ENCODE data around the gene GAST.
A peak's percentile ranks its signal among the peaks of the same experiment; 100 is the strongest.
"Not testable (repeated sequence)": the region's sequence is repeated elsewhere in the genome, so short reads cannot be mapped to it uniquely, and the experiment has no call there.

GAST gene

DNA sequence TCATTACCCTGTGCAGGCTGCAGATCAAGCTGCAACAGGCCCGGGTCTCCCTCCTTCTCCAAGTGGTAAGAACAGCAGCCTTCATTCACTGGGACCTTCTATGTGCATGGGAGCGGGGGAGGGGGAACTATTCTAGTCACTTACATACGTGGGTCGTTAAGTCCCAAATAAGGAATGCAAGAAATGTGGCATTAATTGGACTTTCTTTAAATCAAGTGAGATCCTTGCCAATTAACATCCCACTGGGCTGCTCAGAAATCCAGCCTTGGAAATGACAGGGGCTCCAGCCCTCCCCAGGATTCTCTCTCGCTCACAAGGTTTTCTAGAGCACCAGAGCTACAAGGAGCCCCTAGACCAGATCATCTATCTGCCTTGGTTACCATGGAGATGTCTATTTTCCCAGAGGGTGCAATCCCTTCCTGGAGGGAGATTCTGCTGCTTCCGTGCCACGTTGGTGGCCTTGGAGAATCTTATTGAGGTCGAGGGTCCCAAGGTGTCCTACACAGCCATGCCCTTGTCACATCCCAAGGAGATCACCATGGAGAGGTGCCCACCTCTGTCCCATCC, 28.6 kb upstream of the GAST start:
- no peak for DNase-seq (ENCODE audit: low read depth, low spot score)

DNA sequence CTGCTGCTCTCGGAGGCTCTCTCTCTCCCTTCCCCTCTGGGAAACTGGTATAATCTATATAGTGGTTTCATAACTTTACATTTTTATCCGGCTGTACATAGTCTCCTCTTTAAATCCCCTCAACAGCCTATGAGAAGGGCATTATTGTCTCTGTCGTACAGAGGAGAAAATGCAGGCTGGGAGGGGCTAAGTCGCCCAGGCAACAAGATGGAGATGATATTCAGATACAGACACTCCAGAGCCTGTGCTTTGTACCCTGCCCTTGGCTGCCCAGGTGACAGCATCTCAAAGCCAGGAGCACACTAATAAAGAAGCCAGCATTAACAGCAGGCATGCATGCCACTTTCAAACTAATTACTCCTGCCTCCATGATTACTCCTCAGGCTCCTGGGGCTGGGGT, 28.1 kb upstream of the GAST start:
- DNase-seq (ENCODE audit: low read depth, low spot score): no peak

DNA sequence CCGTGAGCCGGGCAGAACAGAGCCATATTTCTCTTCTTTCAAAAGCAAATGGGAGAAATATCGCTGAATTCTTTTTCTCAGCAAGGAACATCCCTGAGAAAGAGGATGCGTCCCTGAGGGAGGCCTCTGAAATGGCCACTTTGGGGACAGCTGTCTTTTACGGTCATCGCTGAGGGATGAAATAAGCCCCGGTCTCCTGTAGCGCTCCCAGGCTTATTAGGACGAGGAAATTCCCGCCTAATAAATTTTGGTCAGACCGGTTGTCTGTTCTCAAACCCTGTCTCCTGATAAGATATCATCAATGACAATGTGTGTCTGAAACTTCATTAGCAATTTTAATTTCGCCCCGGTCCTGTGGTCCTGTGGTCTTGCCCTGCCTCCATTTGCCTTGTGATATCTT, 26.4 kb upstream of the GAST start:
- DNase-seq (ENCODE audit: low read depth, low spot score): not testable (repeated sequence)

DNA sequence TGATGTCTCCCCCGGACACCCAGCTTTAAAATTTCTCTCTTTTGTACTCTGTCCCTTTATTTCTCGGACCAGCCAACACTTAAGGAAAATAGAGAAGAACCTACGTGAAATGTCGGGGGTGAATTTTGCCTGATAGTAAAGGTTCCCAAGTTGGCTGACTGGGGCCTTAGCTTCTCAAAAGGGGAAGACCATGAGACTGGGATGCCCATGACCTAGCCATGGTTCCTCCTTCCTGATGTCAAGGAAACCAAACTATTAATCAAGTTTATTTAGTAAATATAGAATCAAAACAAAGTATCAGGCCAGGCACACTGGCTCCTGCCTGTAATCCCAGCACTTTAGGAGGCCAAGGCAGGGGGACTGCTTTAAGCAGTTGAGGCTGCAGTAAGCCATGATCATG, 25.9 kb upstream of the GAST start:
- no peak for DNase-seq (ENCODE audit: low read depth, low spot score)

DNA sequence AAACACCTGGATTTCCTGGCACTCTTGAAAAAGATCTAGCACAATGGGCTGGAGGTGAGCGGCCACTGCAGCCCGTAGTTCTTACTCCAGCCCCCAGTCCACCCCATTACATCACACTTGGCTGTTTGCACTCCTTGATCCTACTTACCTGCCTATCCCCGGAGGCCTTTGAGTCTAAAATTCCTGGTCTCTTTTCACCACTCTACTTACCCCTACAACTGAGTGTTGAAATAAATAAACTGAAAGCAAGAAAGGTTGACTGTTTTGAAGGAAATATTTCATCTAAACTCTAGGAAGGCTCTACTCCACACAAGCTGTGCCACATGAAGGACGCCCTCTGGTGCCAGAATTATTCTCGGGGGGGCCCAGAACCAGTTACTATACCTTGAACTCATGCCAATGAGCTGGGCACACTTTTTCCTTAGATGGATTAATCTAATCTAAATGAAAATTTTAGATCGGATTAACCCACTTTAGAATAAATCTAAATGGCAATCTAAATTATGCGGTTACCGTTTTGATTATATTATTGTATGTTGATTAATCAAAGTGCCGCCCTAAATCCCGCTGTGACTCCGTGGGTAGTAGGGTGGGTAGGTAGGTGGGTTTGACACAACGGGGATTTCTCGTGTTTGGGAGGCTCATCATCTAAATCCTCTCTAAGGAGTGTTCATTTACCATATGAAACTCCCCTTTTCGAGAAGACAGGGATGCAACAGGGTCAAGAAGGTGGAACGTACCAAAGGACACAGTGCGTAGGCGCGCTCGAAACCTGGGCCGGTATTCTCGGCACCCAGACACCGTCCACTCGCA, 24.1 kb upstream of the GAST start:
- DNase-seq (ENCODE audit: low read depth, low spot score): no peak

DNA sequence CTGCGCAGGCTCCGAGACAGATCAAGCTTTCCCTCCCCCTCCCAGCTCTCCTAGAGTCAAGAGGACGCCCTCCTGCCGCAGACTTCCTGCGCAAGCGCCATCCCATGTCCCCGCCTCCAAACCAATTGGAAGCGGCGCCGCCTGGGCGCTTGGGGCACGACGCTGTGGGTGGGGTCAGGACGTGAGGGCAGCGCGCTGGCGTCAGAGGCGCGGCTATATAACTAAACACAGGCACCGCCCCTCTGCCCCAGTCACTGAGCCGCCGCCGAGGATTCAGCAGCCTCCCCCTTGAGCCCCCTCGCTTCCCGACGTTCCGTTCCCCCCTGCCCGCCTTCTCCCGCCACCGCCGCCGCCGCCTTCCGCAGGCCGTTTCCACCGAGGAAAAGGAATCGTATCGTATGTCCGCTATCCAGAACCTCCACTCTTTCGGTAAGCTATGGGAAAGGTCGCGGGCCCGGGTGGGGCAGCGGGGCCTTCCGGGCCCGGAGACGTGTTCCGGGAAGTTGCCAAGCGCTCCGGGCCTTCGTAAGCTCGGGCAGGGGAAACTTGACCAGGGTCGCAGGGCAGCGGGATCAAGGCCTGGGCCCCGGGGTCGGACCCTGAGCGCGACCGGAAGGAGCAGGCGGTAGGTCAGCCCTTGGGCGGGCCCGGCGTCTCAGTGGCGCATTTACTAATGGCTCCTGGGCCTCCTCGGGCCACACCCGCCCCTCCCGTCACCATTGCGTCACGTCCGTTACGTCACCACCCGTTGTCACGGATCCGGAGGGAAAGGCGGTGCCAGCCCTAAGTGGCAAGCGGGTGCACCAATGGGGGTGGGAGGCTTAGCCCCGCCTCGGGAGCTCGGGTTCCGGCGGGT, 23.3 kb upstream of the GAST start, which contains the start of gene EIF1:
EIF1 (plus strand) TSS at position 245 of the 856 bp plus-strand sequence; CDS start at position 399, 154 bp downstream.
- peak; percentile 98 for DNase-seq (ENCODE audit: low read depth, low spot score)

DNA sequence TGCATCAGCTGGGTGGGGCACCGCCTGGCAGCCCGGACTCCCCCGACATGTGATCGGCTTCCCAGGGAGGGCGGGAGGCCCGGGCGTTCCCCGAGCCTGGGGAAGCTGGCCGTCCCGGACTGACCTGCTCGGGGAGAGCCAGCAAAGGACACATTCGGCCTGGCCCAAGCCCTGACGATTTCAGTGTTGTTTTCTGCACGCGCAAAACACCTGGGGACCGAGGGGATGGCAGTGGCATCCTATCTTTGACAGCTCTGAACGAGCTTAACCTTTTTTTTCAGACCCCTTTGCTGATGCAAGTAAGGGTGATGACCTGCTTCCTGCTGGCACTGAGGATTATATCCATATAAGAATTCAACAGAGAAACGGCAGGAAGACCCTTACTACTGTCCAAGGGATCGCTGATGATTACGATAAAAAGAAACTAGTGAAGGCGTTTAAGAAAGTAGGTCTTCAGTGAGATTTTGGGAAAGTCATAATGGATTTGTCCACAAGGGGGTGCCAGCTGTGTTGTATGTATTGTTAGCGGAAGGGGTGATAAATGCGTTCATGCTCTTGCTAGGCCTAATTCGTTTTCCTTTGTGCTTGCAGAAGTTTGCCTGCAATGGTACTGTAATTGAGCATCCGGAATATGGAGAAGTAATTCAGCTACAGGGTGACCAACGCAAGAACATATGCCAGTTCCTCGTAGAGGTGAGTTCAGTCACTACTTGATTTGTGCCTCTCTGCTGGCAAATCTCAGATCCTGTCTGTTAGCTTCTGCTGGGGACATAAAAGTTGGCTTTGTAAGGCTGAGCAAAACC, 22.4 kb upstream of the GAST start:
- no peak for DNase-seq (ENCODE audit: low read depth, low spot score)

DNA sequence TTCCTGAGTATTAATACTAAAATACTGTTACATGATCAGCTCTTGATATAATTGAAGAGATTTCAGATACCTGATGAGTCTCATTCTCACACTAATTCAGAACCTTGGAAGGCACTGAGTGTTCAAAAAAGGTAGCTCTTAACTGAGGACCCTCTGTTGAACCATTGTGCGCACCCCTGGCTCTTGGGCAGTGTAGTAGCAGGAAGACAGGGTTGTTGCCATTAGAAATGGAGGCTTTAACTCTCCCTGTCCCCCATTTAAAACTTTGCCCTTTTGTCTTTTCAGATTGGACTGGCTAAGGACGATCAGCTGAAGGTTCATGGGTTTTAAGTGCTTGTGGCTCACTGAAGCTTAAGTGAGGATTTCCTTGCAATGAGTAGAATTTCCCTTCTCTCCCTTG, 21.6 kb upstream of the GAST start:
- no peak for DNase-seq (ENCODE audit: low read depth, low spot score)

DNA sequence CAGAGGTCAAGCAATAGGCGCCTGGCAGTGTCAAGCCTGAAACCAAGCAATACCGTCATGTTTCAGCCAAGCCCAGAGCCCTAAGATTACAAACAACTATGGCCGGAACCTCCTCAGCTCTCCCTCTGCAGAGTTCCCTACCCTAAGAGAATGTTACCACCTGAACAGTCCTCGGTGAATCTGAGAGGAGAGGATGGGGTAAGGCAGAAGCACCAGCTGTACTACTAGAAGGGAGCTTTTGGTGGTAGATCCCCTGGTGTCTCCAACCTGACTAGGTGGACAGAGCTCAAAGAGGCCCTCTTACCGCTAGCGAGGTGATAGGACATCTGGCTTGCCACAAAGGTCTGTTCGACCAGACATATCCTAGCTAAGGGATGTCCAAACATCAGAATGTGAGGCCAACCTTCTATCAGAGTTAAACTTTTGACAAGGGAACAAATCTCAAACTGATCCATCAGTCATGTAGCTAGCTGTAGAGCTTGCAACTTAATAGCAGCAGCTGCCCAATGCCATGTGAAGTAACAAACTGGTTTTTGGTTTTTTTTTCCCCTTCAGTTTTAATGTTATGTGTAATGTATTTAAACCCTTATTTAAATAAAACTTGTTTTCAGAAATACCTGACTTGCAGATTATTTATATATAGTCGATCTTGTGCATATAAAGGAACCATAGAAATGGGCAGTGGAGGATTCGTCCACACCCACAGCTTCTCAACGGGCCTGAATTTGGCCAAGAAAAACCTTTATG, 20.9 kb upstream of the GAST start:
- DNase-seq (ENCODE audit: low read depth, low spot score): no peak

DNA sequence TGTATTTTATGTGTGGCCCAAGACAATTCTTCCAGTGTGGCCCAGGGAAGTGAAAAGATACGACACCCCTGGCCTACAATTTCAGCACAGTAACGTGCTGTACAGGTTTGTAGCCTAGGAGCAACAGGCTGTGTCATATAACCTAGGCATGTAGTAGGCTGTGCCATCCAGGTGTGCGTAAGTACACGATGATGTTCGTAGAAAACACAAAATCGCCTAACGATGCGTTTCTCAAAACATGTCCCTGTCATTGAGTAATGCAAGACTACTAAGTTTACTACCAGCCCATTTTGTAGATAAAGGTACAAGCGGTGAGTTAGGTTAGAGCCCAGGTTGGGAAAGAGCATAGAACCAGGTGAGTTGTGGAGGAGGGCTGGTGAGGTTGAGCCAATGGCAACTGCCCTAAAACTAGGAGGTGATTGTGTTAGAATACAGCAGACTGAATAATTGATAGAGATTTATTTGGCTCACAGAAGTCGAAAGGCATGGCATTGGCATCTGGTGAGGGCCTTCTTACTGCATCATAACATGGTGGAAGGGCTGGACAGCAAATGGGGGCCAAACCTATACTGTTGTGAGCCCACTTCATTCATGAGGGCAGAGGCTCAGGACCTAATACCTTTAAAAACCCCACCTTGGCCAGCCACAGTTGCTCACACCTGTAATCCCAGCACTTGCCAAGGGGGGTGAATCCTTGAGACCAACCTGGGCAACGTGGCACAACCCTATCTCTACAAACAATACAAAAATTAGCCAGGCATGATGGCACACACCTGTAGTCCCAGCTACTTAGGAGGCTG, 19.2 kb upstream of the GAST start:
- DNase-seq (ENCODE audit: low read depth, low spot score): no peak

DNA sequence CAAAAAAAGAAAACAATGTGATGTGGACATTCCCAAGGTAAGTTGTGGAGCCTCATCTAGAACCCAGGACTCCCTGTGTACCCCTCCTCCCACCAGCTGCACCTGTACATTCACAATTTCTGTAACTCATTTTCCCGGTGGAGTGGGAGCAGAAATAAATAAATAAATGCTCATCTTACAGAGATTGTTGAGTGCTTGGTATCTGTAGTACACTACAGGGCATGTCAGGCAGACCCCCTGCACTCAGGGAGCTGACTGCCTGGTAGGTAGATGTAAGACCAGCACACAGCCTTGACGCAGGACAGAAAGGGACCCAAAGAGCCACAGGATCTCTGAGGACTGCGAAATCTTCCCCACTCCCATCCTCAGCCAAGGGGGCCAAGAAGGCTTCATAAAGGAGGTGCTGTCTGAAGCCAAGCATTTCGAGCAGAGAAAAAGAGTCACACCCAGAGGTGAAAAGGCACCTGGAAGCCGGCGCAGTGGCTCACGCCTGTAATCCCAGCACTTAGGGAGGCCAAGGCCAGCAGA, 16.9 kb upstream of the GAST start:
- DNase-seq (ENCODE audit: low read depth, low spot score): no peak

DNA sequence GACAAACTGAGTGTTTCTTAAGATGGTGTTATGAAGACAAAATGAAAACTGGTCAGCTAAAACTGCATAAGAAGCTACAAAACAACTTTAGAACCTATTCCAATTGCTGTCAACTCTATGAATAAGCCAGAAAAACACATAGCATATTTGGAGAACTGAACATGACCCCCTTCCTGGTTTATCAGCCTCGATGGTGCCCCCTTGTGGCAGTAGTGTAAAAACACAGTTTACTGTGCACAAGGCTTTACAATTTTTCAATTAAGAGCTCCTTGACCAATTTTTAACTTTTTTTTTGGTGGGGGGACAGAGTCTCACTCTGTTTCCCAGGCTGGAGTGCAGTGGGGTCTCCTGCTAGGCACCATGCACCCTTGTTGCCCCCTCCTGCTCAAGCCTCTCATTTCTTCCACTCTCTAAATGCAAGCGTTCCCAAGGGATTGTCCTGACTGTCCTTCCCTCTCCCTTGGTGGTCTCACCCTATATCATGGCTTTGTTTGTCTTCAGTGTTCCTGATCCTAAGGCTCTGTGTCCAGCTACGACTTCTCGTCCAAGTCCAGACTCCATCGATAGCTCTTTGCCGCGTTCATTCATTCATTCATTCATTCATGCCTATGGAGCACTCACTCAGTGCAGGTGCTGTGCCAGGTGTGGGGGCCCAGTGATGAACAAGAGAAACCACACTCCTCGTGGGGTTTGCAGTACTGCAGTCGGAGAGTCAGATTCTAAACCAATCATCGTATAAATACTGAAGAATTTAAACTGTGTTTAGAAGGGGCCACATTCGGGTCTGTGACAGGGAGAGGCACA, 16.0 kb upstream of the GAST start:
- DNase-seq (ENCODE audit: low read depth, low spot score): no peak

DNA sequence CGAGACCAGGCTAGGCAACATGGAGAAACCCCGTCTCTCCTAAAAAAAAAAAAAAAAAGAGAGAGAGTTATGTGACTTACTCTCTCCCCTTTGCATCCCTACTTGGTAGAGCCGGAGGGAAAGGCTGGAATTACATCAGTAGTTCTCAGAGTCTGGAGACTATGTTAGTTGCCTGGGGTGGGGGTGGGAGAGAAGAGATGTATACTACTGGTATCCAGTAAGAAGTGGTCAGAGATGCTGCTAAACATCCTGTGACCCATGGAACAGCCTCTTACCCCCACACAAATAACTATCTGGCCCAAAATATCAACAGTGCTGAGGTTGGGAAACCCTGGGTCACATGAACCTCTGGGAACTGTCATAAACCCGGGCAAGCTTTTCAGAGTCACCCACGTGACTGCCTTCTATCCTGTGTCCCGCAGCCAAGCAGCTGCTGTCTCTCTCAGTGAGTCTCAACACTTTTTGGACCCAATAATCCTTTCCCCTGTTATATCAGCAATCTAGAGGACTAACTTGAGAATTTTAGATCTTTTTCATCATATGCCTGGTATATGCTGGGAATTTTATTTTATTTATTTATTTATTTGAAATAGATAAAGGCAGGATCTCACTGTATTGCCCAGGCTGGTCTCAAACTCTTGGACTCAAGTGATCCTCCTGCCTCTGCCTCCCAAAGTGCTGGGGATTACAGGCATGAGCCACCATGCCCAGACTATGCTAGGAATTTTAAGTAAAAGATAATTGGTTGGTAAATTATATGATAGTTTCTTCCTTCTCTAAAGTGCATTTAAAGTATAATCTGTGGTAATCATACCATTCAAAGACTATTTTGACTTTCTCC, 14.8 kb upstream of the GAST start:
- no peak for DNase-seq (ENCODE audit: low read depth, low spot score)

DNA sequence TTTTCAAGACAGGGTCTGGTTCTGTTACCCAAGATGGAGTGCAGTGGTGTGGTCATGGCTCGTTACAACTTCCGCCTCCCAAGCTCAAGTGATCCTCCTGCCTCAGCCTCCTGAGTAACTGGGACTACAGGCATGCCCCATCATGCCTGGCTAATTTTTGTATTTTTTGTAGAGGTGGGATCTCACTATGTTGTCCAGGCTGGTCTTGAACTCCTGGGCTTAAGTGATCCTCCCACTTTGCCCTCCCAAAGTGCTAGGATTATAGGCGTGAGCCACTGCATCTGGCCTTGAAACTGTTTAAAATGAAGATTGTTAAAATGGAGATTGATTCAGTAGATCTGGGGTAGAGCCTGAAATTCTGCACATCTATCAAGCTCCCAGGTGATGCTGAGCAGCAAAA, 11.3 kb upstream of the GAST start:
- not testable (repeated sequence) for DNase-seq (ENCODE audit: low read depth, low spot score)

DNA sequence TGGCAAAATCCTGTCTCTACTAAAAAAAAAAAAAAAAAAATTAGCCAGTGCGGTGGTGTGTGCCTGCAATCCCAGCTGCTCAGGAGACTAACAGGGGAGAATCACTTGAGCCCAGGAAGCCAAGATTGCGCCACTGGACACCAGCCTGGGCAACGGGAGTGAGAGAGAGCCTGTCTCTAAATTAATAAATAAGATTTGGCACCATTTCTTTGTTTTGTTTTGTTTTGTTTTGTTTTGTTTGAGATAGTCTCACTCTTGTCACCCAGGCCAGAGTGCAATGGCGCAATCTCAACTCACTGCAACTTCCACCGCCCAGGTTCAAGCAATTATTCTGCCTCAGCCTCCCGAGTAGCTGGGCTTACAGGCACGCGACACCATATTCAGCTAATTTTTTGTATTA, 9.4 kb upstream of the GAST start:
- DNase-seq (ENCODE audit: low read depth, low spot score): no peak

DNA sequence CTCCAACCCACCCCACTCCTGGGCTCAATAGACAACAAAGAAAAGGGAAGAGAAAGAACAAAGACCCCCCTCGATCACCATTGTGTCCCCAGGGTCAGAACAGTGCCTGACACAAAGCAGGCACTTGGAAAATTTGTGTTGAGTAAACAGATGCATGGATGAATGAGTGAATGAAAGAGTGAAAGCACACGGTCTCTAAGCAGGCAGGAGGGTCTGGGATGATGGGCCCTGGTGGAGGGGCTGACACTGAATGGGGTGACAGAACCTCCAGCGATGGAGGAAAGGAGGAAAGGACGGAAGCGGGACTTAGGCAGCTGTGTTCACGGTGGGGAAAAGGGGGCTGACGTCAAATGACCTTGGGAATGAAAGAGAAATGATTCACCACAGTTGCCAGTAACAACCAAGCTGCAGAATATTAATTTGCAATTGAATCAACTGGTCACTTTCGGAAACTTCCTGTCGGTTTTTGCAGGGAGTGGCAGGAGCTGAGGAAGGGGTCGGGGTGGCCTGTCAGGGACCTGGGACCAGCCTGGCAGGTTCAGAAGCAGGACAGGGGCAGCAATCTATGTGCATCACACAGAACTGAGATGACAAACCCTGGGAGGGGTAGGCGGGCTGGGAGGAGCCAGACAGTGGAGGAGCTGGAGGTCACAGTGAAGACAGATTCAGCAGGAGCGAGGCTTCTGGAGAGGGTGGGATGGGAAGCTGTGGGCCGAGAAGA, 6.7 kb upstream of the GAST start:
- DNase-seq (ENCODE audit: low read depth, low spot score): no peak

Measured in iPS DF 19.7 (cell line).